ENCODE data around the gene SRD5A1.
A peak's percentile ranks its signal among the peaks of the same experiment; 100 is the strongest.

Gene SRD5A1

GRCh38 chr5:6595405-6595804, 37.8 kb upstream of the SRD5A1 start:
- no peak for DNase-seq (ENCODE audit: low read depth)
- no peak for TF ChIP-seq CTCF (conservative IDR thresholded peaks at IDR 0.05; ENCODE audit: control insufficient read depth, insufficient read depth, low read depth, low read length)
- no peak overlapping the region for H3K4me3 ChIP-seq (ENCODE audit: control insufficient read depth, low read depth, low read length)

GRCh38 chr5:6596388-6596787, 36.9 kb upstream of the SRD5A1 start:
- DNase-seq (ENCODE audit: low read depth), result no peak
- TF ChIP-seq CTCF (conservative IDR thresholded peaks at IDR 0.05; ENCODE audit: control insufficient read depth, insufficient read depth, low read depth, low read length), result no peak
- H3K4me3 ChIP-seq (ENCODE audit: control insufficient read depth, low read depth, low read length), result no peak overlapping the region

GRCh38 chr5:6597557-6597956, 35.7 kb upstream of the SRD5A1 start:
- no peak for DNase-seq (ENCODE audit: low read depth)
- no peak for TF ChIP-seq CTCF (conservative IDR thresholded peaks at IDR 0.05; ENCODE audit: control insufficient read depth, insufficient read depth, low read depth, low read length)
- no peak overlapping the region for H3K4me3 ChIP-seq (ENCODE audit: control insufficient read depth, low read depth, low read length)

- no peak overlapping the region for H3K4me3 ChIP-seq (ENCODE audit: control insufficient read depth, low read depth, low read length)
- peak; percentile 57 for DNase-seq (ENCODE audit: low read depth)
- TF ChIP-seq CTCF (conservative IDR thresholded peaks at IDR 0.05; ENCODE audit: control insufficient read depth, insufficient read depth, low read depth, low read length), result no peak
Observed at GRCh38 chr5:6598351-6598900, 34.8 kb upstream of the SRD5A1 start.

- H3K4me3 ChIP-seq (ENCODE audit: control insufficient read depth, low read depth, low read length), result no peak overlapping the region
- TF ChIP-seq CTCF (conservative IDR thresholded peaks at IDR 0.05; ENCODE audit: control insufficient read depth, insufficient read depth, low read depth, low read length), result no peak
- DNase-seq (ENCODE audit: low read depth), result no peak
Observed at GRCh38 chr5:6599739-6600138, 33.5 kb upstream of the SRD5A1 start.

- no peak for DNase-seq (ENCODE audit: low read depth)
- TF ChIP-seq CTCF (conservative IDR thresholded peaks at IDR 0.05; ENCODE audit: control insufficient read depth, insufficient read depth, low read depth, low read length), result no peak
- H3K4me3 ChIP-seq (ENCODE audit: control insufficient read depth, low read depth, low read length), result no peak overlapping the region
Observed at GRCh38 chr5:6601271-6601670, 32.0 kb upstream of the SRD5A1 start.

GRCh38 chr5:6601816-6602215, 31.4 kb upstream of the SRD5A1 start:
- no peak overlapping the region for H3K4me3 ChIP-seq (ENCODE audit: control insufficient read depth, low read depth, low read length)
- no peak for DNase-seq (ENCODE audit: low read depth)
- TF ChIP-seq CTCF (conservative IDR thresholded peaks at IDR 0.05; ENCODE audit: control insufficient read depth, insufficient read depth, low read depth, low read length), result no peak

Data from fibroblast of mammary gland (primary cell).